Tibial nerve (tissue), 4 donors: ENCODE measurements around the gene MAP3K20.
A peak's percentile ranks its signal among the peaks of the same experiment; 100 is the strongest.

Experiments
- CTCF ChIP-seq, 5 experiments: fragments of 200-600 bp in 3 of 5; fragments of 450-650 bp in 2 of 5; sonication (generic) in 3 of 5; IDR thresholded peaks; one replicate each; pipeline ENCODE4 v1.5.1; 2016 to 2019; ENCODE audit warnings: antibody characterized with exemption in 5 of 5, mild to moderate bottlenecking in 3 of 5, moderate library complexity in 2 of 5
- EP300 ChIP-seq, 2 donors: sonication (generic); formaldehyde crosslinking; IDR thresholded peaks; one replicate each; pipeline ENCODE4 v1.6.1; 2017; ENCODE audit warnings: antibody characterized with exemption in 2 of 2, mild to moderate bottlenecking in 1 of 2
- POLR2A ChIP-seq, 2 donors: fragments of 450-650 bp; IDR thresholded peaks; one replicate each; pipeline ENCODE4 v1.6.1; 2017; ENCODE audit warnings: antibody characterized with exemption in 2 of 2, mild to moderate bottlenecking in 2 of 2, moderate library complexity in 2 of 2

DNA sequence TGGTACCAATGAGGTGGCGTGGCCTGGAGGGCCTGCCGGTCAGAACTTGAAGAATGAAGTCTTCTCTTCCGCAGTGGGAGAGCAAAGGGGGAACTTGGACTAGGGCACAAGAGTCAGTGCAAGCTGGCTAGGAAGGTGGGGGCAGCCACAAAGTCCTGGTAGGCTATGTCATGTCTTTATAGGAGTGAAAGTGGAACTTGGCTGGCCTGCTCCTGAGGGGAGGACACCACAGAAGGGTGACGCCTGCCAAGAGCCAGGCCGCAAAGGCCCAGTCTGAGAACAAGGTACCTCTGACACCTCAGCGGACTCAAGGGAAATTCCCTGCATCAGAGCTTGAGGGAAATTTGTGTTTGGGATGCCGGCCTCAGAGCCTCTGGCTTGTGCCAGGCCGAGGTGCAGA is 32.2 kb upstream of the MAP3K20 start:
- TF ChIP-seq CTCF (IDR thresholded peaks at IDR 0.05) (no peak), POLR2A (IDR thresholded peaks at IDR 0.05) (no peak), EP300 (IDR thresholded peaks at IDR 0.05) (peak in 1 of 2 donors; percentile 12)
